ENCODE results near the gene SLC25A52.
A peak's percentile ranks its signal among the peaks of the same experiment; 100 is the strongest.
"Not testable (repeated sequence)": the region's sequence is repeated elsewhere in the genome, so short reads cannot be mapped to it uniquely, and the experiment has no call there.

Gene SLC25A52

GRCh38 chr18:31760695-31761094 is at the start of gene SLC25A52:
TSS of gene SLC25A52 (minus strand) at chr18:31760880. CDS start at chr18:31760661, 219 bp downstream.
- no peak for DNase-seq (ENCODE audit: low spot score)

- DNase-seq (ENCODE audit: low spot score), result not testable (repeated sequence)
These were observed 48.4 kb upstream of the SLC25A52 start for GRCh38 chr18:31809049-31809448.

DNA sequence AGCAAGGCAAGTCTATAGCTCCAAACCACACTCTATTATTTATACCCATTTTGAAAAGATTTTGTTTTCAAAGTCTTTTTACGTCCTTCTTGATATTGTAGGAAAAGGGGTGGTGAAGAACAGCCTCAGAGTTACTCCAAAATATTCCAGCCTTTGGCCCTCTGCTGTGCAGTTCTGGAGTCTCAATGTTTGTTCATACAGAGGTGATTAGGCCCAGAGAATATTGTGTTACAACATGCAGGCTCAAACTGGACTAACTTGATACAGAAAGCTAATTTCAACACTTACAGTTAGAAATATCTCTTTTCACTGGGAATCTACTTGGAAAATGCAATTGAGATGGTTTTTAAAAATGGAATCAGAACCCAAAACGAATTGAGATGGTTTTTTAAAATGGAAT is 40.4 kb upstream of the SLC25A52 start:
- DNase-seq (ENCODE audit: low spot score), result no peak

- not testable (repeated sequence) for DNase-seq (ENCODE audit: low spot score)
These were observed 38.6 kb upstream of the SLC25A52 start for GRCh38 chr18:31799257-31799656.

DNA sequence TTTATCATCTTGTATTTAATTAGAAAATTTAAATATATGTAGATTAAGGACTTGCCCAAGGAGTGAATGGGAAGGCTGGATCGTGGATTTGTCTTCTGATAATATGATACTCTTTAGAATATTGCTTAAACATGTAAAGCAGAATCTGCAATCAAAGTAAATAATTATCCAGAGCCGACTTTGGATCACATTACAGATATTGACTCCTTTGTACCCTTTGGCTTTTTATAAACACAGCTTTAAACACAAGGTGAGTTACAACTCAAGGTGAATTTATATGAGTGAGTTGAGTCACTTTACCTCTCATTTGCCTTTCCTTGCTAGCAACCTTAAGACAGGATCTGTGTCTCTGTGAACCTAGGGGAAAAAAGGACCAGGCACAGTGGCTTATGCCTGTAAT is 37.7 kb upstream of the SLC25A52 start:
- DNase-seq (ENCODE audit: low spot score), result no peak

- DNase-seq (ENCODE audit: low spot score), result no peak
These were observed 35.1 kb upstream of the SLC25A52 start for GRCh38 chr18:31795747-31796146.

DNA sequence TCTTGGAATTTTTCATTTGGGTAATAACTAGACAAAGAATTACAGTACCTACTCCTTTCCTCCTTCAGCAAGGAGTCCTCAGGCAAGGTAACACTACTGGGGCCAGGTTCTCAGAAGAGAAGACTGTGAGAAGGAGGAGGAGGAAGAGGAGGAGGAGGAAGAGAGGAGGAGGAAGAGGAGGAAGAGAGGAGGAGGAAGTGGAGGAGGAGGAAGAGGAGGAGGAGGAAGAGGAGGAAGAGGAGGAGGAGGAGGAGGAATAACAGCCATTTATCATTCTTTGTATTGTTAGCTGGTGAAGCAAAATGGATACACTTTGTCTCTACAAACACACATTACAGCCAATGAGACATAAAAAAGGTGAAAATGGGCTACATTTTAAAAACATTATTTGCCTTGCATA is 32.9 kb upstream of the SLC25A52 start:
- DNase-seq (ENCODE audit: low spot score), result no peak

DNA sequence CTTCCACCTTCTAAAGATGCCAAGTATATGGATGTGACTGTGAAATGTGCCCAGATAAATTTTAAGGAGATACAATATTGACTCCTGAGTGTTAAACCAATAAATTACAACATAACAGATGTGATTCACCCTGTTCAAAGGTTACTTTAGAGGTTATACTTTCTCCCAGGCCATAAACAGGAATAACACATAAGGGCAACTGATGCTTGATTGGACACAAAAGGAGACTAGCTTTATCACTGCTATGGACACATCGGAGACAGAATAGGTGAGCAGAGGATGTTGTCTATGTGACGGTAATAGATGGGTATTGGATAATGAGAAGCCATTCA is 31.9 kb upstream of the SLC25A52 start:
- no peak for DNase-seq (ENCODE audit: low spot score)

- no peak for DNase-seq (ENCODE audit: low spot score)
These were observed 31.3 kb upstream of the SLC25A52 start for GRCh38 chr18:31791817-31792579.

DNA sequence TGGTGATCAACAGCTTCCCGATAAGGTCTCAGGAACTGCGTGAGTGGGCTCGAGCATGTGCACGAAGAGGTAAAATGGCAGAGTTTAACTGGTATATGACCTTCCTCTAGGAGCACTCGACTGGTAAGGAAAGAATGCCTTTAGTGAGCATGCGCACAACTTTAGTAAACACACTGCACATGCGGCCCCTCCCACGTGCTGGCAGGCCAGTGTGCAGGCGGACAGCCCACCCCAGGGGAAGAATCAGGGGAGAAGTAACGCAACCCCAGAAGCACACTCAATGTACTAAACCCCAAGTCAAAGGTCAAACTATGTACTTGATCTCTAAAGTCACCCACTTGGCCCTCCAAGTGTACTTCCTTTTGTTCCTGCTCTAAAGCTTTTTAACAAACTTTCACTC is 28.7 kb upstream of the SLC25A52 start:
- DNase-seq (ENCODE audit: low spot score), result no peak

GRCh38 chr18:31783059-31783458 is 22.4 kb upstream of the SLC25A52 start:
- DNase-seq (ENCODE audit: low spot score), result no peak

DNA sequence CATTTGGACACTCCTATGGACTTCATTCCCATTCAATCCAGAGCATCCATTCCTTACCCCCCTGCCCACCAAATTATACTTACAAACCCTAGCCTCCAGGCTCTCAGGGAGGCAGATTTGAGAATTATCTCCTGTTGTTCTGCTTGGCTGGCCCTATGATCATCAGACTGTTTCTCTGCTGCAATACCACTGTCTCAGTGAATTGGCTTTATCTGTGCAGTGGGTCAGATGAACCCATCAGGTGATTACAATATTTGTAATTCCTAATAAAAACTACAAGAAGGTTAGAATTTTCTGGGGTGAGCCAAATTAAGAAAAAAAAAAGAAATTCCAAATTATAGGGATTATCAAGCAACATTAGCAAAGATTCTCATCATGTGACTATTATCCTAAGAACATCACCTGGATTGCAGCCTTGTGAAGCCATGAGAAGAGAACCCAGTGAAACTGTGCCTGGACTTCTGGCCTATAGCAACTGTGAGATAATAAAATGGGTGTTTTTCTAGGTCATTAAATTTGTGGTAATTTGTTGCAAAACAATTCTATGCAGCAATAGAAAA is 17.8 kb upstream of the SLC25A52 start:
- no peak for DNase-seq (ENCODE audit: low spot score)

DNA sequence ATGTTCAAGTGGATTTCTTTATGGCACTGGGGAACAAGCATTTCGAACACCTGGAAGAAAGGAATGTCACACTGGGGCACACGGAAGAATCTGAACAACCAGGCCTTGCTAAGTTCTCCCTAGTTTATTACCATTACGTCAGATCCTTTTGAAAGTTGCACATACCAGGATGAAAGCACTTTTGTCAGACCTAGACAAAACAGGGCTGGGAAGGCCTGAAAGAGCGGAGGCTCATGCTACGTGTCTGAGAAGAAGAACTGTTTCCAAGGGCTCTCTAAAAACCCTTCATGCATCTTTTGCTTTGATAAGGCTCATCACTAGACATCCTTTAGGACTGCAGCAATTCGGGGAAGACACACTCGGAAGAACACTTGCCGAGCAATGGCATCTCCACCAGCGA is 15.4 kb upstream of the SLC25A52 start:
- no peak for DNase-seq (ENCODE audit: low spot score)

GRCh38 chr18:31774962-31775361 is 14.3 kb upstream of the SLC25A52 start:
- no peak for DNase-seq (ENCODE audit: low spot score)

- DNase-seq (ENCODE audit: low spot score), result no peak
These were observed 13.8 kb upstream of the SLC25A52 start for GRCh38 chr18:31774477-31774785.

DNA sequence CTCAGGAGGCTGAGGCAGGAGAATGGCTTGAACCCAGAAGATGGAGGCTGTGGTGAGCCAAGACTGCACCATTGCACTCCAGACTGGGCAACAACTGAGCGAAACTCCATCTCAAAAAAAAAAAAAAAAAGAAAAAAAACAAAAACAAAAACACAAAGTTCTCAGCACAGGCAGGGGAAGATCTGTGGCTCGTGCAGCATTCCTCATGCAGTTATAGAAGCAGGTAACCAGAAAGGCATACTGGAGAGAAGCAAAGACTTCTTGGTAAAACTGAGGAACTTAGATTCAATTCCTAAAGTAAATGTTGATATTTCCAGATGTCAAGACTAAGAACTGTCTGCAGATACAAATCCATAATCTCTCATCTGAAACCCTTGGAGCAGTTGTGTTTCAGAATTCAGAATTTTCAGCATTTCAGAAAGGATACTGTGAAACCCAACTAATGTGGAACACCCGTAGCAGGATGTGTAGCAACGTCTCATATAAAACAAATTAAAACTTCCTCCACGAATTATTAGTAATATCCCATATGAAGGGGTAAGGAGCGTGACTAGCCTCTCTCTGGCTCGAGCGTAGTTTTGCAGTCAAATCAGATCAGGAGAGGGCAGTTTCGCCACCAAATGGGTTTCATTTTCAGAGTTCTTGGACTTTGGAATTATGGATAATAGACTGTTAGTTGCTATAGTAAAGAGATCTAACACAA is 13.2 kb upstream of the SLC25A52 start:
- DNase-seq (ENCODE audit: low spot score), result no peak

- DNase-seq (ENCODE audit: low spot score), result no peak
These were observed 12.0 kb upstream of the SLC25A52 start for GRCh38 chr18:31772699-31773098.

DNA sequence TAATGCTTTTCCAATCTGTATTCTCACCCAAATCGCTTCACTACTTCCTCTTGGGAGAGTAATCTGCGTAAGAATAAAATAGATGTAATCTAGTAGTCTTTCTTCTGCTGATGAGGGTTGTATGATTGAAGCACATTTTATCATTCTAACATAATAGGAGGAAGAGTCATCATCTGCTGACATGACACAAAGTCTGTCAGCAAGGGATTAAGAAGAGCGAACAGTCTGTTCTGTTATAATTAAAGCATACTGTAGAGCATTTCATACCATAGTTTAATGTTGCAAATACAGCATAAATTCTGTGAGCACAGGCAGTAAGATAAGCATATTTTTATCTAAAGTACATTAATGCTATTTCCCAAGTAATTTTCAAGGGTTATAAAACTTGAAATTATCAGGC is 10.4 kb downstream of the SLC25A52 start:
- DNase-seq (ENCODE audit: low spot score), result no peak

DNA sequence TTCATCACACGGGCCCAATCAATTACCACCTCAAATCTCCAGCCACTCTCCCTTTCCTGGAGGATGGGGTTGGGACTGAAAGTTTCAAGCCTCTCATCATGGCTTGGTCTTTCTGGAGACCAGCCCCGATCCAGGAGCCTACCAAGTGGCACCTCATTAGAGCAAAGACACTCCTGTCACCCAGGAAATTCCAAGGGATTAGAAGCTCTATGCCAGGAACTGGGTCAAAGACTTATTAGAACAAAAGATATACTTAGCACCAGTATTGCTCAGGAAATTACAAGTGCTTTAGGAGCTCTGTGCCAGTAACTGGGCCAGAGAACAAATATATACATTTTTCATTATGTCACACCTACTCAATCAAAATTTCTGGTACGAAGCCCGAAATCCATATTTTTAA is 14.3 kb downstream of the SLC25A52 start:
- DNase-seq (ENCODE audit: low spot score), result no peak

DNA sequence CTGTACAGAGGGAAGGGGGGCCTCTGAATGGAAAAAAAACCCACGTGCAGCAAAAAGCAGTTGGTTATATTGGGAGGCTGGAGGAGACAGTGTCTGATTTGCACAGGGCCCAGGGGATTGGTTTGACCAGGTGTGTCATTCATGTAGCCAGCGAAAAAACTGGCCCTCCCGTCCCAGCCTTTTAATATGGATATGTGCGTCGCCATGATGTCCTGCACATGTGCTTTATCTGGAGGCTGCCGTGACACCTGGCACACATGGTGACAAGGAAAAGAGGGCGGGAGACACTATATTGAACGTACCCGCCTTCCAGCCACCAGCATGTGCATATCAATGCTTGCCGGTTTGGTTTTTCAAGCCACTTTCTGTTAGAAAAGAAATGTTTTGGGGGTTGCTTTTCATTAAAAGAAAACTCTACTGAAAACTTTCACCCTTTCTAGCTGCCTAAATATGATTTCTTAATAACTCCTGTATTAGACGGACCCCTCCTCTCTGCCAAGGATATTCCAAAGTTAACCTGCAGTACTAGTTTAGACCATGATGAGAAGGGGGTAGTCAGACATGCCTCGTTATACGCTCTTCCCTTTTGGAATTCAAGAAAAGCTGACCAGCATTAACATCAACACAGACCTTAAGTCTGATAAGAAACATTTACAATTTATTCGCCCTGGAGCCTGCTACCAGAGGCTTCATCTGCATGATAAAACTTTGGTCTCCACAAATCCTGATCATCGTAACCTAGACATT is 16.2 kb downstream of the SLC25A52 start:
- no peak for DNase-seq (ENCODE audit: low spot score)

DNA sequence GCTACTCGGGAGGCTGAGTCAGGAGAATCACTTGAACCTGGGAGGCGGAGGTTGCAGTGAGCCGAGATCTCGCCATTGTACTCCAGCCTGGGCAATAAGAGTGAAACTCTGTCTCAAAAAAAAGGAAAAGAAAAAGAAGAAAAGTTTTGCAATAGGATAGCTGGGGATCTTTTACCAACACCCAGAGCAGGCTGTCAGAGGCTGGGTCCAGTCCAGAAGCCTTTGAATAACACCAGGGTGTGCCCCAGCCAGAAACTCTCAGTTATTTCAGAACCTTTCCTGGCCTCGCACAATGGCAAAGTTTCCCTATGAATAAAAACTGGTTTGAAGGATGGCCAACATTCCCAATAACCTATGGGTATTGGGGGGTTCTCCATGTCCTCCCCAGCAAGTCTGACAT is 17.1 kb downstream of the SLC25A52 start:
- DNase-seq (ENCODE audit: low spot score), result not testable (repeated sequence)

- peak; percentile 39 for DNase-seq (ENCODE audit: low spot score)
These were observed 19.5 kb downstream of the SLC25A52 start for GRCh38 chr18:31741097-31741735.

Measured in kidney tubule cell (primary cell).